HG02885 (cell line): ENCODE data around the gene IL4I1.

Experiments used
- ATAC-seq: cut with Tn5 transposase; IDR thresholded peaks from one replicate; pipeline ENCODE4 v1.9.1; 2021; ENCODE audit warnings: mild to moderate bottlenecking; ENCODE audit not compliant: unreplicated experiment, poor library complexity

IL4I1 gene

DNA sequence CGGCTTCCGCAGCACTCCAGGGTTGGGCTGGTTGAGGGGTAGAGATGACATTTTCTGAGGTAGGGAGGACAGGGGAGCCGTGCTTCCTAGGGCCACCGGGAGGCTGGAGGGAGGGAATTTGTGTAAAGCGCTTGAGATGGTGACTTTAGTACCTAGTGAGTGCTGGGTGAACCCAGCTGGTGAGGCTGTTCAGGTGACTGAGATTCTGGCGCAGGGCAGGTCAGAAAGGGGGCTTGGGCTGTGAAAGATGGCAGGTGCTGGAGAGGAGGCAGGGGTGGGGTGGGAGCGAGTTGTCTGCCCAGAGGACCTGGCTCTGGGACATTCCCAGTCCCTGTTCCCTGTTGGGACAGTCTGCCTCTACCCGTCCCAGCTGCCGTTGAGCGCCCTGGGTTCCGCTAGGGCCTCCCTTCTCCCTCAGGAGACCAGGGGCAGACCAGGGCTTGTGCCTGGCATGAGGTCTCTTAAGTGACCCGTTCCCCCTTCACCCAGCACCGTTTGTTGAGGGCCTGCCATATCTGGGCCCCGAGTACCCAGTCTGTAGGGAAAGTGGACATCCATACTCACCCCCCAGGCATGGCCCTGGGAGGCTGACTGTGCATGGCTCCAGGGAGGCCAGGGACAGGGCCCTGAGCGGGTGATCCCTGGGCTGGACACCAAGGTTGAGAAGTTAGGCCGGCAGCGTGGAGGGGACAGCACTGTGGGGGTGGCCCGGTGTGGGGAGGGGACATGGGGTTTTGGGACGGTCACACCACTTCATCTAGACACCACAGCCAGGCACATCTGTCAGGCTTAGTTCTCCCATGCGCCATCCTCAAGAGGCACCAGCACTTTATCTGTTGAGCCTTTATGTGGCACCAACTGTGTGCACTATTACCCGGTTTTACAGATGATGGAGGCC lies 40.8 kb downstream of the IL4I1 start:
- ATAC-seq, result no peak

DNA sequence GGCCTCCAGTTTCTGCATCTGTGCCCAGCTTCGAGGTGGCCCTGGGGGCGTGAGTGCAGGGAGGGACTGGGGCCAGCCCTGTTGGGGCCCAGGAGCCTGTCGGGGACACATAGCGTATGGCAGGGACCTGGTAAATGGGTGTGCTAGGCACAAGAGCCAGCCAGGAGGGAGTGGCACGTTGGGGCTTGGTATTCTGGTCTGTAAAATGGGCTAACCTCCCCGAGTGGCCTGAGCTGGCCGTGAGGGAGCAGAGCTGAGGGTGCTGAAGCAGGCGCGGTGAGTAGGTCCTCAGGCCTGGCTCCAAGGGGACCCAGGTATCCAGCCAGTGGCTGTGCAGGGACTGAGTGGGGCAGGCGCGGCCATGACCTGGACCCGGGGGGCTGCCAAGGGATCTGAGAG lies 41.4 kb downstream of the IL4I1 start:
- ATAC-seq, result no peak

GRCh38 chr19:49854378-49855263 lies 42.1 kb downstream of the IL4I1 start:
- ATAC-seq, result no peak

DNA sequence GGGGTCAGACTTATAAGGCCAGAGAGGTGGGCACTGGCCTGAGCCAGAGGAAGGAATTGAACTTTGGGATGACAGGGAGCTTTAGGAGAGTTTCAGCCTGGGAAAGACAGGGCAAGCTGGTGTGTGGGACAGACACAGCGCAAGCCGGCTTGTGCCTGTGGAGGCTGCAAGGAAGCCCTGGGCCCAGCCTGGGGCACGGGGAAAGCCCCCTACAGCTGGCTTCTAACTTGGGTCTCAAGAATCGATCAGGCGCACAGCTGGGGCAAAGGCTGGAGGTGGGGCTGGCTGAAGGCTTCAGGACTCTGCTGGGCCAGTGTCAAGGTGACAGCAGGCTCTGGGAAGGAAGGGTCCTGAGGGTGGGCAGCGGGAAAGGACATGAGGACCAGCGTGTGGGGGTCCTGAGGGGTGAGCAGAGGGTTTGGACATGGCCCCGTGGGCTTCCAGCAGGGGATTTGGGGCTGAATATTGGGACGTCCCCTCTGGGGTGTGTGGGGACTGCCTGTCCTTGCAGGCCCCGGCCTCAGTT lies 42.8 kb downstream of the IL4I1 start:
- ATAC-seq, result no peak

DNA sequence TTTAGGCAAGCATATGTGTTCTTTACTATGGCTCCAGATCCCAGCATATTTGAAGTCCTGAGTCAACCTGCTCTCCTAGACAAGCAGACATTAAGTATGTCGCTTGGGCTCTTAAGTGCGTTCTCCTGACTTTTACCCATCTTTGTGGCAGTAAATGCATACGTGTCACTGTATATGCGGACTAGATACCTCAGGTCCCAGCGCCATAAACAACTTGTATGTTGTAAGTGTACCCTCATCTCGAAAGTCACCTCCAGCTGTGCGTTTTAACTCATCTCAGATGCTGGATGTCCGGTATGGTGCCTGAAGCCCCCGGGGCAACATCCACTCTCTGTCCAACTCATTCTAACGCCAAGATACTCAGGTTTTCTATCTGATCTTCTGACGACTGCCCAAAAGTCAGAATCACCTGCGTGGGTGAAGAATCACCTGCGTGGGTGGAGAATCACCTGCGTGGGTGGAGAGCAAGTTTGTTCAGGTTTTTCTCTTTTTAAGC lies 44.0 kb downstream of the IL4I1 start:
- ATAC-seq, result no peak

DNA sequence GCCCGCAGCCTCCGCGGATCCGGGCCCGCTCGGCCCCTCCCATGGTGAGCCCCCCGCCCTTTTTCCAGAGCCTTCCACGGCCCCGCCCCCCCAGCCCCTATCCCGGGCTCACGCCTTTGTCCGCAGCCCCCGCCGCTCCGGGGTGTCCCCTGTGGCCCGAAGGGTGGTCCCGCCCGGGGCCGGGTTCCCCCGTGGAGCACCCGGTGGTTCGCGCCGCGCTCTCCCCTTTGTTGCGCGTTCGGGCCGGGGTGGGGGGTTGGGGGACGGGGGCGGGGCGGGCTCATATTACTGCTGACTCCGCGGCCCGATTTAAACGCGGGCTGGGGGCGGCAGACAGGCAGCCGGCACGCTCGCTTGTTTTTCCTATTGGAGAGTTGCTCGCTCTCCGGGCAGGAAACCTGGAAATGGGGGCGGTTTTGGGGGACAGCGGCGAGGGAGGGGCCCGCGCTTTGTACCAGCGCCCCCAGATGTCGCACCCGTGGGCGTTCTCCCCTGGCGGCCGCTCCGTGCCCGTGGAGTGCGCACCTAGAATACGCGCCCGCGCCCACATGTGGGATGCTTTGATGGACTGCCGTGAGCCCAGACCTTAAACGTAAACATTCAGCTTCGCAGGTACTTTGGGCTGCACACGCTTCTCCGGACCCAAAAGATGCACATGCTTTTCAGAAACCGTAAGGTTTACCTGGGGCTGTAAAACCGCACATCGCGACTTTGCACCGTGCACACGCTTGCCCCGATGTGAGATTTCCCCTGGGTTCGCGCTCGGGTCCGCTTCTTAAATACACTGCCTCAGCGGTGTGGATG lies 45.0 kb downstream of the IL4I1 start:
- ATAC-seq, result no peak

GRCh38 chr19:49850487-49851342 lies 46.0 kb downstream of the IL4I1 start, which contains the start of gene PTOV1:
PTOV1 (plus strand) TSS chr19:49851159.
- ATAC-seq, result peak; percentile 81

GRCh38 chr19:49850221-49850486 lies 46.5 kb downstream of the IL4I1 start:
- peak; percentile 2 for ATAC-seq

DNA sequence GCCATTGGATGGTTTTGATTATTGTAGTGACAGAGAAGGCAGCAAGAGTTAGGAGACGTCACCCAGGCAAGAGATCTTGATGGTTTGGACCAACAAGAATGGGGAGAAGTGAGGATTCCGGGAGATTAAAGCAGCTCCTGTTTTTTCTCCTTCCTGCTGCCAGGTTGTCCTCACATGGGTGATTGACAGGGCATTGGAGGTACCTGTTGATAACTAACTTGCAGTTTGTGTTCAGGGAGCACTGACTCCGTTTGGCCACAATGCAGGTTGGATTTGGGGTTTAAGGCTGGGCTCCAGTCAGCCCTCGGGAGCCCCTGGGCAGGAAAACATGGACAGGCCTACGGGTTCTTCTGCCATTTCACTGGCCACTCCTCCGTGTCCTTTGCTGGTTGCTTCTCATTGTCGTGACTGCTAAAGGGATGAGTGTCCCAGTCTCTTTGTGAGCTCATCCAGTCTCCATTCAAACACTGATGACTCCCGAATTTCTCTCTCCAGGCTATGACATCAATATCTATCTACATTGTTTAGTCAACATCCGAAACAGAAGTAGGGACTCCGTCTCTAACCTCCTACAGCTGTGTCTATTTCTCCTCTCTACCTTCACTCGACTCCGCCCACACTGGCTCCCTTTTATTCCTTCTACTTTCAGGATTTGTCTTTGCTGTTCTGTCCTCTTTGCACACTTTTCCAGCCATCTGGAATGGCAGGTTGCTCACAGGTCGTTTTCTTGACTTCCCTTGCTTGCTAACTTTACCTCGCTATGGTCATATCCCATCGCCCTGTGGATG lies 47.1 kb downstream of the IL4I1 start:
- ATAC-seq, result no peak

DNA sequence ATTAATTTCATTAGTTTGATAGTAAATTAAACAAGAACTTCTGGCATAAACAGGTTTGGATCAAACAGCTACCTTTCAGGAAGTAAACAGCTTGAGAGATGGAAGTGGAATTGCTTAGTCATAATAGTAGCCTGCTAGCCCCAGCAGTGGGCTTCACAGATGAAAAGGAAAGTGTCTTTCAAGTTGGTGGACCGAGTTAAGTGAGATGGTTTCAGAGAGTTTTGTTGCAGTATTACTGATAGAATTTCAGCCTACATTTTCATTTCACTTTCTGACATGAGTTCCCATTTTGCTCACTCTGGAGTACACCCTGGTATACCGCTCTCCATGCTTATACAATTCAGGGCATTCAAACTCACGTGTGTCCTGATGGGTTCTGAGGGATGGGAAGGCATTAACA lies 47.7 kb downstream of the IL4I1 start:
- no peak for ATAC-seq

DNA sequence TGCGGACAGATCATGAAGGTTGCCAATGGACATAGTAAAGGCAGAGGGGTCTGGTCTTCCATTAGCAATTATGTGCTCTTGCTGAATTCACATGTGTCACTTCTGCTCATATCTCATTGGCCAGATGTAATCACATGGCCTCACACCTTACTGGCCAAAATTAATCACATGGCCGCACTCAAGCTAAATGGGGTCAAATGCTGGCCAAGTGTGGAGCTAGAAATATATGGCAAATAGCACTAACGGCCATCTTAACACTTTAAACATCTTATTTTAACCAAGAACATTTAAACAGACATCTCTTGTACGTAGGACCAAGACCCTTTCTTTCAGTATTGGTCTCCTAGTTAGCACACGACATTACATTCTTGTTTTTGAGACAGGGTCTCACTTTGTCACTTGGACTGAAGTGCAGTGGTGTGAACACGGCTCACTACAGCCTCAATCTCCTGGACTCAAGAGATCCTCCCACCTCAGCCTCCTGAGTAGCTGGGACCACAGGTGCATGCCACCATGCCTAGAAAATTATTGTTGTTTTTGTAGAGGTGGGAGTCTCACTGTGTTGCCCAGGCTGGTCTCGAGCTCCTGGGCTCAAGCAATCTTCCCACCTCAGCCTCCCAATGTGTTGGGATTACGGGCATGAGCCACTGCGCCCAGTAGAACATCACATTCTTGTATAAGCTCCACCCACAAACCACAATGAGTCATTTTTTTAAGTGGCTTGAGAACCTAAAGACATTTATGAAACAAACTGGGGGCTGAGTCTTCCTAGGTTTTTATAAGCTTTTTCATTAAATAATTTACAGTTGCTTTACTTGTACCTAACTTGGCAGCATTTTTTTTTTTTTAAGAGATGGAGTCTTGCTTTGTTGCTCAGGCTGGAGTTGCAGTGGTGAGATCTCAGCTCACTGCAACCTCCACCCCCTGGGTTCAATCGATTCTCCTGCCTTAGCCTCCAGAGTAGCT lies 48.7 kb downstream of the IL4I1 start:
- ATAC-seq, result no peak

DNA sequence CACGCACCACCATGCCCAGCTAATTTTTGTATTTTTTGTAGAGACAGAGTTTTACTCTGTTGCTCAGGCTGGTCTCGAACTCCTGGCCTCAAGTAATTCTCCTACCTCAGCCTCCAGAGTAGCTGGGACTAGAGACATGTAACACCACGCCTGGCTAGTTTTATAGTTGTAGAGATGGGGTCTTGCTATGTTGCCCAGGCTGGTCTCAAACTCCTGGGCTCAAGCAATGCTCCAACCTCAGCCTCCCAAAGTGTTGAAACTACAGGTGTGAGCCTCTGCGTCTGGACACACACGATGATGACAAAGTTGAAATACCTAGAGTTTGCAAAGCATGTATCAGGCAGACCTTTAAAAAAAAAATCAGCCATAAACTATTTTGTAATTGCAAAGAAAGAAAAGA lies 50.3 kb downstream of the IL4I1 start:
- no peak for ATAC-seq

DNA sequence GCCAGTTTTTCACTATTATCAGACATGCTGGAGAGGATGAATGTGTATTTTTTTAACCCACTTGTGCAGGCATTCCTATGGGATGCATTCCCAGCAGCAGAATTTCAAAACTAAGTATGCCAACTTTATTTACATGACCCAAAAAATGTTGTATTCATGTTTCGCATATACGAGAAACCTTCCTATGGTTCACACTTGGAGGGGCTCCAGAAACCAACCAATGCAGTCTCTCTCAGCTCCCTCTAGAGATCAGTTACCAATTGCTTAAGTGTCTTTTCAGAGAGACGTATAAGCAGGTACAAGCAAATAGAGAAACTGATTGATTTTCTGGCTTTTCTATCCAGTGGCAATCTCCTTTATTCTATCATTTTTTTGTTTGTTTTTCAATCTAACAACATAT lies 51.3 kb downstream of the IL4I1 start:
- no peak for ATAC-seq

GRCh38 chr19:49844138-49845095 lies 52.3 kb downstream of the IL4I1 start:
- ATAC-seq, result no peak

DNA sequence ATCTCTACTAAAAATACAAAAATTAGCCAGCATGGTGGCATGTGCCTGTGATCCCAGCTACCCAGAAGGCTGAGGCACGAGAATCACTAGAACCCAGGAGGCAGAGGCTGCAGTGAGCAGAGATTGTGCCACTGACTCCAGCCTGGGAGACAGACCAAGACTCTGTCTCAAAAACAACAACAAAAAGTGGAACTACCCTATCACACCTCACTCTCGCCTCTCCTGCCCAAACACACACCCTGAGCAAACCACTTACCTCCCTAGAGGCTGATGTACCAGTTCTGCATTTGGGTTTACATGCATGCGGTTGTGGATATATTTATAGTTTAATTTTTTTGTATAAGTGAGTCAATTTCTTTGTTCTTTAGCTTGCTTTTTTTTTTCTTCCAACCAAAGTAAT lies 53.4 kb downstream of the IL4I1 start:
- ATAC-seq, result no peak

- ATAC-seq, result no peak
Observed at GRCh38 chr19:49840736-49841249, 55.9 kb downstream of the IL4I1 start.
